ENCODE results near the gene MYO1D. TPM values are rescaled to one million over a fixed set of nuclear protein-coding genes. Genes with fewer than 3 reads are reported as not detected.

Gene MYO1D
- total RNA-seq, 1 donor from 2014 or later, result 12.1 TPM

GRCh38 chr17:32840241-32840640 lies 36.7 kb downstream of the MYO1D start:
- intact Hi-C loops (cut with micrococcal nuclease), result no loop called here
- Mint-ChIP-seq H3K4me1 (ENCODE audit: low read depth) (peaks cover 2% of the 10 kb centered on the region), H3K4me3 (no peak overlapping the region)

GRCh38 chr17:32836527-32836926 lies 40.4 kb downstream of the MYO1D start:
- no peak for DNase-seq (ENCODE audit: low spot score)
- H3K4me1 Mint-ChIP-seq (ENCODE audit: low read depth), result peaks cover 5% of the 10 kb centered on the region
- no peak overlapping the region for H3K4me3 Mint-ChIP-seq
- H3K27ac Mint-ChIP-seq, result no peak overlapping the region
- H3K27me3 Mint-ChIP-seq (ENCODE audit: insufficient read depth), result peaks cover 8% of the 10 kb centered on the region
- no peaks in the 10 kb centered on the region for H3K9me3 Mint-ChIP-seq
- peaks cover 3% of the 10 kb centered on the region for H3K36me3 Mint-ChIP-seq (ENCODE audit: low read depth)
- intact Hi-C loops (cut with micrococcal nuclease), result no loop called here

More at GRCh38 chr17:32840241-32840640, 36.7 kb downstream of the MYO1D start:
- Mint-ChIP-seq H3K27ac (no peak overlapping the region), H3K27me3 (ENCODE audit: insufficient read depth) (peaks cover 12% of the 10 kb centered on the region), H3K36me3 (ENCODE audit: low read depth) (no peaks in the 10 kb centered on the region), H3K9me3 (no peaks in the 10 kb centered on the region)
- no peak for DNase-seq (ENCODE audit: low spot score)

DNA sequence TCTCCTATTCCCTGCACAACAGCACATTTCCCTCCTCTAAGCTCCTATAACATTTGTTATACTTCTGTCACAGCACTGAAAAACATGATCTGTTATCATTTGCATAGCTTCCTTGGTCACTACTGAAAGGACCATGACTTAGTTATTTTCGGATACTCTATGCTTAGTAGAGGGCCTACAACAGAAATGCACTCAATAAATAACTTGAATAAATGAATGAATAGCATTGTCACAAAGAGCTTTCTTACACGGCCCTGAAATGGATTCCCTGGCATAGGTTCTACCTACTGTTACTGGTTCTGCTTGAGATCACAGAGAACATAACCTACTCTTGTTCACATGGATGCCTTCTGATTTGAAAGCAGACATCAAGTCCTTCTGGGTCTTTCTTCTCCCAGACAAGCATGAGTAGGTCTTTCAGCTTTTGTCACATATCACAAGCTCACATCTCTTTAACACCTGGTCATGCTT lies 41.6 kb downstream of the MYO1D start:
- peaks cover 8% of the 10 kb centered on the region for H3K27me3 Mint-ChIP-seq (ENCODE audit: insufficient read depth)
- no peaks in the 10 kb centered on the region for H3K9me3 Mint-ChIP-seq
- H3K4me3 Mint-ChIP-seq, result no peak overlapping the region
- H3K4me1 Mint-ChIP-seq (ENCODE audit: low read depth), result peaks cover 5% of the 10 kb centered on the region
- no peak overlapping the region for H3K27ac Mint-ChIP-seq
- intact Hi-C loops (cut with micrococcal nuclease), result no loop called here
- DNase-seq (ENCODE audit: low spot score), result no peak
- H3K36me3 Mint-ChIP-seq (ENCODE audit: low read depth), result peaks cover 3% of the 10 kb centered on the region

GRCh38 chr17:32834104-32834503 lies 42.8 kb downstream of the MYO1D start:
- Mint-ChIP-seq H3K9me3 (no peaks in the 10 kb centered on the region), H3K36me3 (ENCODE audit: low read depth) (peaks cover 3% of the 10 kb centered on the region), H3K4me1 (ENCODE audit: low read depth) (peaks cover 5% of the 10 kb centered on the region), H3K4me3 (no peak overlapping the region), H3K27ac (no peak overlapping the region), H3K27me3 (ENCODE audit: insufficient read depth) (peaks cover 8% of the 10 kb centered on the region)
- no peak for DNase-seq (ENCODE audit: low spot score)
- intact Hi-C loops (cut with micrococcal nuclease), result no loop called here

- no peaks in the 10 kb centered on the region for H3K9me3 Mint-ChIP-seq
- H3K27me3 Mint-ChIP-seq (ENCODE audit: insufficient read depth), result peaks cover 8% of the 10 kb centered on the region
- no peak overlapping the region for H3K27ac Mint-ChIP-seq
- H3K4me1 Mint-ChIP-seq (ENCODE audit: low read depth), result peaks cover 10% of the 10 kb centered on the region
- H3K4me3 Mint-ChIP-seq, result no peak overlapping the region
- intact Hi-C loops (cut with micrococcal nuclease), result no loop called here
- DNase-seq (ENCODE audit: low spot score), result no peak
- H3K36me3 Mint-ChIP-seq (ENCODE audit: low read depth), result peaks cover 3% of the 10 kb centered on the region
Observed at GRCh38 chr17:32833526-32833925, 43.4 kb downstream of the MYO1D start.

DNA sequence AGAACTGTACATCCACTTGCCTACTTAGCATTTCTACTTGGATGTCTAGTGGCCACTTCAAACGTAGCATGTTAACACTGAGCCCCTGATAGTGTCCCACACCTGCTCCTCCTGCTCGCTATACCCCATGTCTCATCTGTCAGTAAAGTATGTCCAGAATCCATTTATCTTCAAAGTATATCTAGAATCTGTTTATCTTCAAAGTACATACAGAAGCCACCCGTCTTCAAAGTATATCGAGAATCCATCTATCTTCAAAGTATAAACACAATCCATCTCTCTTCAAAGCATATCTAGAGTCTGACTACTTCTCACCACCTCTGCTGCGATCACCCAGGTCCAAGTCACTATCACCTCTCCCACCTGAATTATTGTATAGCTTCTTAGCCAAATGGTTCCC lies 43.8 kb downstream of the MYO1D start:
- Mint-ChIP-seq H3K36me3 (ENCODE audit: low read depth) (peaks cover 3% of the 10 kb centered on the region), H3K4me1 (ENCODE audit: low read depth) (peaks cover 14% of the 10 kb centered on the region), H3K4me3 (no peak overlapping the region), H3K27ac (no peak overlapping the region), H3K9me3 (no peaks in the 10 kb centered on the region), H3K27me3 (ENCODE audit: insufficient read depth) (peaks cover 8% of the 10 kb centered on the region)
- intact Hi-C loops (cut with micrococcal nuclease), result no loop called here
- DNase-seq (ENCODE audit: low spot score), result no peak

GRCh38 chr17:32831627-32832243 lies 45.2 kb downstream of the MYO1D start:
- Mint-ChIP-seq H3K9me3 (no peaks in the 10 kb centered on the region), H3K4me1 (ENCODE audit: low read depth) (peaks cover 14% of the 10 kb centered on the region), H3K27me3 (ENCODE audit: insufficient read depth) (peaks cover 6% of the 10 kb centered on the region), H3K36me3 (ENCODE audit: low read depth) (peaks cover 3% of the 10 kb centered on the region), H3K4me3 (no peak overlapping the region), H3K27ac (no peak overlapping the region)
- intact Hi-C loops (cut with micrococcal nuclease), result no loop called here
- no peak for DNase-seq (ENCODE audit: low spot score)

GRCh38 chr17:32831223-32831622 lies 45.7 kb downstream of the MYO1D start:
- H3K27me3 Mint-ChIP-seq (ENCODE audit: insufficient read depth), result peaks cover 5% of the 10 kb centered on the region
- intact Hi-C loops (cut with micrococcal nuclease), result no loop called here
- no peaks in the 10 kb centered on the region for H3K9me3 Mint-ChIP-seq
- peaks cover 3% of the 10 kb centered on the region for H3K36me3 Mint-ChIP-seq (ENCODE audit: low read depth)
- no peak overlapping the region for H3K27ac Mint-ChIP-seq
- peaks cover 14% of the 10 kb centered on the region for H3K4me1 Mint-ChIP-seq (ENCODE audit: low read depth)
- DNase-seq (ENCODE audit: low spot score), result no peak
- no peak overlapping the region for H3K4me3 Mint-ChIP-seq

DNA sequence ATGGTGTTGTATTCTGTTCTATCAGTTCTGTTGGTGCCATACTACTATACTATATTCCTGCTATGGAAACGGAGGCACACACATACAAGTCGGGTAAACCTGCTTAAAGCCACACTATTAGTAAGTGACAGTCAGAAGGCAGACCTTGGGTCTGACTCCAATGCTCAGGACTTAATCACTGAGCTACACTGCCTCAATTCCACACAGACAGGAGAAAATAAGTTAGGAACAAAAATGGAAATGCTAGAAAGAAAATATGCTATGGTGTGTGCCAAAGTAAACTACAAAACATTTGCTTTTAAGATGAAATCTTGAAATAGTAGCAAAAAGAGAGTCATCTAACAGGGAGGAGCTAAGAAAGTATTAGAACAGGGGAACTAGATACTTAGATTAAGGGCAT lies 48.1 kb downstream of the MYO1D start:
- Mint-ChIP-seq H3K9me3 (no peaks in the 10 kb centered on the region), H3K4me3 (no peak overlapping the region), H3K27me3 (ENCODE audit: insufficient read depth) (peaks cover 12% of the 10 kb centered on the region), H3K36me3 (ENCODE audit: low read depth) (no peaks in the 10 kb centered on the region), H3K27ac (no peak overlapping the region), H3K4me1 (ENCODE audit: low read depth) (peaks cover 9% of the 10 kb centered on the region)
- intact Hi-C loops (cut with micrococcal nuclease), result no loop called here
- DNase-seq (ENCODE audit: low spot score), result no peak

GRCh38 chr17:32827227-32827626 lies 49.7 kb downstream of the MYO1D start:
- no peaks in the 10 kb centered on the region for H3K36me3 Mint-ChIP-seq (ENCODE audit: low read depth)
- intact Hi-C loops (cut with micrococcal nuclease), result no loop called here
- H3K27me3 Mint-ChIP-seq (ENCODE audit: insufficient read depth), result peaks cover 20% of the 10 kb centered on the region
- no peaks in the 10 kb centered on the region for H3K9me3 Mint-ChIP-seq
- H3K27ac Mint-ChIP-seq, result no peak overlapping the region
- H3K4me3 Mint-ChIP-seq, result no peak overlapping the region
- H3K4me1 Mint-ChIP-seq (ENCODE audit: low read depth), result peaks cover 9% of the 10 kb centered on the region
- no peak for DNase-seq (ENCODE audit: low spot score)

DNA sequence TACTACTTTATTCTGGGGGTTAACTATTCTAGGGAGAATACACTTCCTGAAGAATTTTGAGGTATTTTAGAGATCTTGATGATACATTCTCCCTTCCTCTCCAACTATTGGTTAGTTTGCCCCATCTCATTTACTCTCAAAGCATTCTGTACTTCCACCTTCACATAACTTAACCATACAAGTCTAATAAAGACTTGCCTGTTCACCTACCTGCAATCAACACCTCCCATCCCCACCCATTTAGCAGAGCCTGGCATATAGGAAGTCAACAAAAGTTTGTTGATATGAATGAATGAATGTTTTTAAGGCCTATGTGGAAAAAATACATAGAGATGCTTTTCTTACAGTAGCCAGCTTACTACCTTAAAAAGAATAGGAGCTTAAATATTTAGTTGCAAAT lies 50.8 kb downstream of the MYO1D start:
- intact Hi-C loops (cut with micrococcal nuclease), result no loop called here

GRCh38 chr17:32824334-32824733 lies 52.6 kb downstream of the MYO1D start:
- DNase-seq (ENCODE audit: low spot score), result no peak
- no peaks in the 10 kb centered on the region for H3K36me3 Mint-ChIP-seq (ENCODE audit: low read depth)
- intact Hi-C loops (cut with micrococcal nuclease), result no loop called here
- peaks cover 9% of the 10 kb centered on the region for H3K4me1 Mint-ChIP-seq (ENCODE audit: low read depth)
- H3K27ac Mint-ChIP-seq, result no peak overlapping the region
- no peak overlapping the region for H3K4me3 Mint-ChIP-seq
- no peaks in the 10 kb centered on the region for H3K9me3 Mint-ChIP-seq
- H3K27me3 Mint-ChIP-seq (ENCODE audit: insufficient read depth), result peaks cover 26% of the 10 kb centered on the region

More for the DNA sequence above, 50.8 kb downstream of the MYO1D start:
- Mint-ChIP-seq H3K4me3 (no peak overlapping the region), H3K4me1 (ENCODE audit: low read depth) (peaks cover 9% of the 10 kb centered on the region), H3K27me3 (ENCODE audit: insufficient read depth) (peaks cover 24% of the 10 kb centered on the region), H3K36me3 (ENCODE audit: low read depth) (no peaks in the 10 kb centered on the region), H3K9me3 (no peaks in the 10 kb centered on the region), H3K27ac (no peak overlapping the region)
- no peak for DNase-seq (ENCODE audit: low spot score)

DNA sequence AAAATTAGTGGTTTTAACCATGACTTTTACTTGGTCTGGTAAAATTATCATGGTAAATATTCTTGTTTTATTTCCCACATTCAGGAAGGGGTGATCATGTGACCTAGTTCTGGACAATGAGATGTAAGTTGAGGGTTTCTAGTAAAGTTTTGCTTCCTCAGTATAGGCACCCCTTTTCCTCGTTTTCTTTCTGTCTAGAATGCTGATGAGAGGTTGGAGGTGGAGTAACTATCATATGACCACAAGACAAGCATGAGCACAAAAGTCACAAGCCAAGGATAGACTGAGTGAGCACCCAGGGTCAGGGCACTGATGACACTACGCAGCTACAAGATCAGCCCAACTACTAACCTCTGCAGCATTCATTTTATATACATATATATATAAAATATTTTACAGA lies 53.9 kb downstream of the MYO1D start:
- no peaks in the 10 kb centered on the region for H3K9me3 Mint-ChIP-seq
- H3K27me3 Mint-ChIP-seq (ENCODE audit: insufficient read depth), result peaks cover 26% of the 10 kb centered on the region
- DNase-seq (ENCODE audit: low spot score), result no peak
- no peak overlapping the region for H3K4me3 Mint-ChIP-seq
- H3K27ac Mint-ChIP-seq, result no peak overlapping the region
- intact Hi-C loops (cut with micrococcal nuclease), result no loop called here
- no peaks in the 10 kb centered on the region for H3K4me1 Mint-ChIP-seq (ENCODE audit: low read depth)
- H3K36me3 Mint-ChIP-seq (ENCODE audit: low read depth), result no peaks in the 10 kb centered on the region

All from activated T-helper 1 cell treated with anti-CD3 and anti-CD28 coated beads, Interleukin-12 subunit alpha, Interleukin-12 subunit beta, Interleukin-2, Interleukin-4 antibody, amounts not matched to agents 30 ng/mL and 10 ng/mL and 1 ng/mL, durations not matched to agents 14 hours and 24 hours and 36 hours (primary cell).